Measurements from ENCODE around the gene TRMT5.

GRCh38 chr14:60945984-60946383 is 34.9 kb downstream of the TRMT5 start:
- TF ChIP-seq, protein P1, sequence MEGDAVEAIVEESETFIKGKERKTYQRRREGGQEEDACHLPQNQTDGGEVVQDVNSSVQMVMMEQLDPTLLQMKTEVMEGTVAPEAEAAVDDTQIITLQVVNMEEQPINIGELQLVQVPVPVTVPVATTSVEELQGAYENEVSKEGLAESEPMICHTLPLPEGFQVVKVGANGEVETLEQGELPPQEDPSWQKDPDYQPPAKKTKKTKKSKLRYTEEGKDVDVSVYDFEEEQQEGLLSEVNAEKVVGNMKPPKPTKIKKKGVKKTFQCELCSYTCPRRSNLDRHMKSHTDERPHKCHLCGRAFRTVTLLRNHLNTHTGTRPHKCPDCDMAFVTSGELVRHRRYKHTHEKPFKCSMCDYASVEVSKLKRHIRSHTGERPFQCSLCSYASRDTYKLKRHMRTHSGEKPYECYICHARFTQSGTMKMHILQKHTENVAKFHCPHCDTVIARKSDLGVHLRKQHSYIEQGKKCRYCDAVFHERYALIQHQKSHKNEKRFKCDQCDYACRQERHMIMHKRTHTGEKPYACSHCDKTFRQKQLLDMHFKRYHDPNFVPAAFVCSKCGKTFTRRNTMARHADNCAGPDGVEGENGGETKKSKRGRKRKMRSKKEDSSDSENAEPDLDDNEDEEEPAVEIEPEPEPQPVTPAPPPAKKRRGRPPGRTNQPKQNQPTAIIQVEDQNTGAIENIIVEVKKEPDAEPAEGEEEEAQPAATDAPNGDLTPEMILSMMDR (IDR thresholded peaks at IDR 0.05) = no peak
- no peak for TF ChIP-seq POLR2A (IDR thresholded peaks at IDR 0.05)

Data from adrenal gland (tissue), 5 donors.